Tibial nerve (tissue), 3 donors: Measurements from ENCODE around the gene ZNF324.

Experiments
- POLR2A ChIP-seq, 2 donors: fragments of 450-650 bp; IDR thresholded peaks; one replicate each; pipeline ENCODE4 v1.6.1; 2017; ENCODE audit warnings: antibody characterized with exemption in 2 of 2, mild to moderate bottlenecking in 2 of 2, moderate library complexity in 2 of 2
- TF ChIP-seq, protein P1 (sequence below), 5 experiments: fragments of 200-600 bp in 3 of 5; fragments of 450-650 bp in 2 of 5; sonication (generic) in 3 of 5; IDR thresholded peaks; one replicate each; pipeline ENCODE4 v1.5.1; 2016 to 2019; ENCODE audit warnings: antibody characterized with exemption in 5 of 5, mild to moderate bottlenecking in 3 of 5, moderate library complexity in 2 of 5

DNA sequence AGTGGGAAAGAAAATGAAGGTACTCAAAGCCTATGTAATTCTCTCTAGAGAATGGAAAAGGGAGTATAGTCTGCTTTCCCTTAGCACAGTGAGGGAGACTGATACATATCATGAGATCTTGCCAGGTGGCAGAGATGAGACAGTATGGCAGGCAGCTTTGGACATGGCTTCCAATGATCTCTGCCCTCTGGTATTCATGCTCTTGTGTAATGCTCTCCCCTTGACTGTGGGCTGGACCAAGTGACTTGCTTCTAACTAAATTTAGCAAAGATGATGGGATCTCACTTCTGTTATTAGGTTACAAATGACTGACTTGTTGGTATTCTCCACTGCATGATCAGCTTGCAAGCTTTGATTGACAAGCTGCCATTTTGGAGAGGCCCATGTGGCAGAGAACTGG, 37.1 kb upstream of the ZNF324 start:
- TF ChIP-seq, protein P1, sequence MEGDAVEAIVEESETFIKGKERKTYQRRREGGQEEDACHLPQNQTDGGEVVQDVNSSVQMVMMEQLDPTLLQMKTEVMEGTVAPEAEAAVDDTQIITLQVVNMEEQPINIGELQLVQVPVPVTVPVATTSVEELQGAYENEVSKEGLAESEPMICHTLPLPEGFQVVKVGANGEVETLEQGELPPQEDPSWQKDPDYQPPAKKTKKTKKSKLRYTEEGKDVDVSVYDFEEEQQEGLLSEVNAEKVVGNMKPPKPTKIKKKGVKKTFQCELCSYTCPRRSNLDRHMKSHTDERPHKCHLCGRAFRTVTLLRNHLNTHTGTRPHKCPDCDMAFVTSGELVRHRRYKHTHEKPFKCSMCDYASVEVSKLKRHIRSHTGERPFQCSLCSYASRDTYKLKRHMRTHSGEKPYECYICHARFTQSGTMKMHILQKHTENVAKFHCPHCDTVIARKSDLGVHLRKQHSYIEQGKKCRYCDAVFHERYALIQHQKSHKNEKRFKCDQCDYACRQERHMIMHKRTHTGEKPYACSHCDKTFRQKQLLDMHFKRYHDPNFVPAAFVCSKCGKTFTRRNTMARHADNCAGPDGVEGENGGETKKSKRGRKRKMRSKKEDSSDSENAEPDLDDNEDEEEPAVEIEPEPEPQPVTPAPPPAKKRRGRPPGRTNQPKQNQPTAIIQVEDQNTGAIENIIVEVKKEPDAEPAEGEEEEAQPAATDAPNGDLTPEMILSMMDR (IDR thresholded peaks at IDR 0.05), result no peak
- TF ChIP-seq POLR2A (IDR thresholded peaks at IDR 0.05), result no peak
